HepG2 (cell line): ENCODE data around the gene PPIC. TPM values are rescaled to one million over a fixed set of nuclear protein-coding genes. Genes with fewer than 3 reads are reported as not detected.

Source experiments
- ATAC-seq: fragments of 200-7000 bp; cut with Tn5 transposase; 3 replicates; pipeline ENCODE4 v1.9.1; 2020; ENCODE audit warnings: mild to moderate bottlenecking, moderate library complexity
- BruUV-seq: library from RNA; stranded (reverse); fragments of 400-500 nt; replicated peaks from 2 replicates; lab custom pipeline; 2021; lab: Mats Ljungman, UMichigan
- CTCF ChIA-PET: fragments of 300-600 bp; formaldehyde crosslinking; extraction: SDS; loops from one replicate; lab custom pipeline; 2021; ENCODE audit warnings: low total read pairs, inconsistent platforms, low intra/inter-chr PET ratio; lab: Yijun Ruan, JAX
- POLR2A ChIA-PET: fragments of 350-600 bp; sonication (Branson Sonifier 250); formaldehyde crosslinking; loops from one replicate; lab custom pipeline; 2020; ENCODE audit warnings: antibody characterized with exemption, inconsistent platforms; lab: Yijun Ruan, JAX
- DNase-seq: peaks from one replicate; pipeline ENCODE4 v3.0.0-alpha.2; 2015; ENCODE audit warnings: low spot score
- FAIRE-seq: peaks from 3 replicates; lab custom pipeline; 2011; peaks lifted over from hg19 to GRCh38; lab: Jason Lieb, UNC
- H2AFZ ChIP-seq: one replicate; pipeline ENCODE4 v1.6.1; 2011; ENCODE audit warnings: low read length, inconsistent platforms
- H3K27ac ChIP-seq: fragments of 300-600 bp; 3 replicates; pipeline ENCODE4 v1.8.0; 2011; ENCODE audit warnings: mixed run types, mild to moderate bottlenecking, mixed read lengths, low read length, inconsistent platforms; ENCODE audit not compliant: insufficient read depth; ENCODE audit errors: extremely low read length
- H3K27me3 ChIP-seq, 2 experiments: fragments of 200-600 bp in 1 of 2; 2 replicates in 1 of 2; 3 replicates in 1 of 2; pipeline versions ENCODE4 v1.6.0 to v1.8.0; 2011; ENCODE audit warnings: low read length in 2 of 2, mild to moderate bottlenecking in 2 of 2, moderate library complexity in 2 of 2, inconsistent platforms in 1 of 2; ENCODE audit not compliant: insufficient read depth in 2 of 2, control insufficient read depth in 1 of 2
- H3K36me3 ChIP-seq, 2 experiments: fragments of 200-600 bp in 1 of 2; replicated peaks in 1 of 2; 2 replicates in 1 of 2; 3 replicates in 1 of 2; pipeline versions ENCODE4 v1.5.1 to v1.8.0; 2011; ENCODE audit warnings: low read length in 2 of 2, inconsistent platforms in 1 of 2; ENCODE audit not compliant: insufficient read depth in 2 of 2, control insufficient read depth in 1 of 2
- H3K4me1 ChIP-seq: 2 replicates; pipeline ENCODE4 v1.5.1; 2012; ENCODE audit warnings: low read length, inconsistent platforms; ENCODE audit not compliant: insufficient read depth
- H3K4me2 ChIP-seq: 2 replicates; pipeline ENCODE4 v1.6.0; 2011; ENCODE audit warnings: low read depth, low read length, inconsistent platforms
- H3K4me3 ChIP-seq, 3 experiments: fragments of 200-600 bp in 1 of 3; sonication (generic), shearing (Covaris generic) in 1 of 3; replicated peaks in 1 of 3; 2 replicates each; pipeline ENCODE4 v1.5.1; 2011 to 2016; ENCODE audit warnings: low read length in 3 of 3, inconsistent platforms in 2 of 3, low read depth in 2 of 3, mild to moderate bottlenecking in 2 of 3, control low read depth in 1 of 3, mixed read lengths in 1 of 3; ENCODE audit not compliant: insufficient read depth in 1 of 3
- H3K79me2 ChIP-seq: one replicate; pipeline ENCODE4 v1.6.1; 2011; ENCODE audit warnings: low read length, inconsistent platforms; ENCODE audit not compliant: insufficient read depth
- H3K9ac ChIP-seq: 2 replicates; pipeline ENCODE4 v1.6.0; 2011; ENCODE audit warnings: mild to moderate bottlenecking, low read depth, low read length, inconsistent platforms; ENCODE audit not compliant: insufficient read depth
- H3K9me3 ChIP-seq: 2 replicates; pipeline ENCODE4 v1.5.1; 2012; ENCODE audit warnings: mild to moderate bottlenecking, low read length
- H4K20me1 ChIP-seq: 2 replicates; pipeline ENCODE4 v1.6.0; 2011; ENCODE audit warnings: inconsistent platforms, mild to moderate bottlenecking, low read length, moderate library complexity; ENCODE audit not compliant: insufficient read depth
- AKNA ChIP-seq: sonication (generic); formaldehyde crosslinking; IDR thresholded peaks from 2 replicates; pipeline ENCODE4 v1.4.0; 2020; ENCODE audit warnings: missing genetic modification reagents, borderline replicate concordance
- EP300 ChIP-seq, 3 experiments: sonication (generic) in 1 of 3; formaldehyde crosslinking in 1 of 3; IDR thresholded peaks; 2 replicates each; pipeline versions ENCODE4 v1.5.1 to v1.6.1; 2011 to 2020; ENCODE audit warnings: low read depth in 2 of 3, low read length in 2 of 3, borderline replicate concordance in 1 of 3, improper control_type of control experiment in 1 of 3, mild to moderate bottlenecking in 1 of 3, missing genetic modification reagents in 1 of 3, moderate library complexity in 1 of 3
- FOSL2 ChIP-seq: sonication (generic); formaldehyde crosslinking; IDR thresholded peaks from 2 replicates; pipeline ENCODE4 v1.4.0; 2020; ENCODE audit warnings: missing genetic modification reagents
- GATAD2A ChIP-seq: IDR thresholded peaks from 2 replicates; pipeline ENCODE4 v1.6.1; 2016
- HDAC2 ChIP-seq: sonication (generic); formaldehyde crosslinking; IDR thresholded peaks from 2 replicates; pipeline ENCODE4 v1.4.0; 2020; ENCODE audit warnings: missing genetic modification reagents
- HMG20A ChIP-seq: IDR thresholded peaks from 2 replicates; pipeline ENCODE4 v1.6.1; 2016; ENCODE audit warnings: borderline replicate concordance
- HNF4A ChIP-seq: sonication (generic); formaldehyde crosslinking; IDR thresholded peaks from 2 replicates; pipeline ENCODE4 v1.4.0; 2020; ENCODE audit warnings: missing genetic modification reagents
- KDM3A ChIP-seq: IDR thresholded peaks from 2 replicates; pipeline ENCODE4 v1.6.1; 2018; ENCODE audit warnings: low read depth, missing compliant biosample characterization
- MLLT10 ChIP-seq: sonication (generic); formaldehyde crosslinking; IDR thresholded peaks from 2 replicates; pipeline ENCODE4 v1.4.0; 2020; ENCODE audit warnings: missing genetic modification reagents
- PHF21A ChIP-seq: sonication (generic); formaldehyde crosslinking; IDR thresholded peaks from 2 replicates; pipeline ENCODE4 v1.5.0; 2020; ENCODE audit warnings: mild to moderate bottlenecking, missing genetic modification reagents
- POGZ ChIP-seq: sonication (generic); formaldehyde crosslinking; IDR thresholded peaks from 2 replicates; pipeline ENCODE4 v1.4.0; 2020; ENCODE audit warnings: mild to moderate bottlenecking, missing genetic modification reagents
- SP2 ChIP-seq: sonication (generic); formaldehyde crosslinking; IDR thresholded peaks from 2 replicates; pipeline ENCODE4 v1.5.1; 2020; ENCODE audit warnings: mild to moderate bottlenecking, missing genetic modification reagents
- TAF1 ChIP-seq: sonication (generic); formaldehyde crosslinking; IDR thresholded peaks from 2 replicates; pipeline ENCODE4 v1.4.0; 2020; ENCODE audit warnings: missing genetic modification reagents
- TCF7 ChIP-seq: sonication (generic); IDR thresholded peaks from 2 replicates; pipeline ENCODE4 v1.6.1; 2016; ENCODE audit warnings: antibody characterized with exemption, low read depth
- ZNF180 ChIP-seq: sonication (generic); formaldehyde crosslinking; IDR thresholded peaks from 2 replicates; pipeline ENCODE4 v1.4.0; 2020; ENCODE audit warnings: low read depth, missing genetic modification reagents, borderline replicate concordance
- ZNF224 ChIP-seq: sonication (generic); formaldehyde crosslinking; IDR thresholded peaks from 2 replicates; pipeline ENCODE4 v1.5.0; 2020; ENCODE audit warnings: mild to moderate bottlenecking, missing genetic modification reagents
- ZNF552 ChIP-seq: sonication (generic); formaldehyde crosslinking; IDR thresholded peaks from 2 replicates; pipeline ENCODE4 v1.9.0; 2022; ENCODE audit warnings: missing genetic modification reagents, mild to moderate bottlenecking, borderline replicate concordance
- ZNF644 ChIP-seq: IDR thresholded peaks from 2 replicates; pipeline ENCODE4 v1.6.1; 2016; ENCODE audit warnings: low read depth
- ZSCAN31 ChIP-seq: sonication (generic); formaldehyde crosslinking; IDR thresholded peaks from 2 replicates; pipeline ENCODE4 v1.5.0; 2020; ENCODE audit warnings: low read depth, mild to moderate bottlenecking, missing genetic modification reagents
- WGBS: methylation state at CpG from one replicate; pipeline ENCODE4 v1.1.6; 2017; ENCODE audit warnings: low lambda C conversion rate; 5-methylcytosine and 5-hydroxymethylcytosine counted together
- in situ Hi-C: cut with HindIII; loops from 2 replicates; pipeline ENCODE4 v1.10.0; 2017; ENCODE audit warnings: low pct_unique_long_range_greater_than_20kb; ENCODE audit not compliant: extremely low pct_ligation_motif_present
- intact Hi-C: fragments of 100-400 bp; cut with micrococcal nuclease; formaldehyde crosslinking; loops from one replicate; pipeline ENCODE4 v1.10.0; 2022; ENCODE audit not compliant: unreplicated experiment
- polyA plus RNA-seq, 8 experiments: library from polyadenylated mRNA; depleted of rRNA in 3 of 8; stranded (reverse) in 7 of 8; unstranded in 1 of 8; fragments of >200 nt; fragmentation: Illumina TruSeq in 4 of 8; extraction: Trizol in 4 of 8; gene quantifications; 2 replicates each; pipeline versions ENCODE4 v1.2.1 to v1.2.3, GENCODE V29; 2011 to 2016; ENCODE audit warnings: low read depth in 4 of 8, missing spikeins in 1 of 8, mixed read lengths in 1 of 8; ENCODE audit not compliant: insufficient read depth in 1 of 8
- total RNA-seq, 5 experiments: library from RNA; depleted of rRNA; stranded (reverse); fragments of >200 nt; fragmentation: Illumina TruSeq; extraction: Trizol; gene quantifications; 2 replicates each; pipeline ENCODE4 v1.2.3, GENCODE V29; 2016; ENCODE audit warnings: low read depth in 1 of 5

PPIC gene
- total and polyA plus RNA-seq, 2 of the 13 experiments (the other 11 are each of a cell fraction or from before 2014, with no cell fraction given), result 6.2 to 17.2 TPM

DNA sequence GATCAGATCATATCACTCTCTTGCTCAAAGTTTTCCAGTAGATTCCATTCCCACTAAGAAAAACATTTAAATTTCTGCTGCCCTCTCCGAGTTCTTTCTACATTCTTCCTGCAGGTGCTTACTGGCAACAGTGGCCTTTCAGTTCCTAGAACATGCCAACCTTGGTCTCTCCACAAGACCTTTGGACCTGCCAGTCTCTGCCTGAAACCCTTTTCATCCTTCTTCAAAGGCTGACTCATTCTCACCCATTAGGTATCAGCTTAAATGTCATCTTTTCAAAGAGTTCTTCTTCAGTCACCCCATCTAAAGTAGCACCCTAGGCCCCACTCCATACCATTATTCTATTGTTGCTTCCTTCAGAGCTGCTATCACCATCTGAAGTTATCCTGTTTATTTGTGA is 21.8 kb downstream of the PPIC start:
- ChIA-PET CTCF (no interaction called here), POLR2A (no interaction called here)
- BruUV-seq, result no TSS peak
- peak; percentile 59 for DNase-seq
- FAIRE-seq, result no peak
- no peaks in the 10 kb centered on the region for H3K79me2 ChIP-seq
- H3K27me3 ChIP-seq, result no peaks in the 10 kb centered on the region; a peak in 1 of 5 replicates
- H3K4me1 ChIP-seq, result peaks cover 12% of the 10 kb centered on the region
- in situ Hi-C loops, result no loop called here
- WGBS, result 35% methylated on average over 1 of the region's 1 CpG
- H2AFZ ChIP-seq, result no peak overlapping the region
- TF ChIP-seq PHF21A (CRISPR knock-in tag) (no peak), FOSL2 (CRISPR knock-in tag) (peak; percentile 62; the same call in 1 of the 2 replicates), SP2 (CRISPR knock-in tag) (no peak), KDM3A (CRISPR knock-in tag) (no peak), ZNF224 (CRISPR knock-in tag) (no peak), TAF1 (no peak), ZNF644 (CRISPR knock-in tag) (0 out of 2 replicates have a peak, but pooled peaks have one; percentile 20), GATAD2A (CRISPR knock-in tag) (0 out of 2 replicates have a peak, but pooled peaks have one; percentile 9), ZNF552 (no peak), POGZ (CRISPR knock-in tag) (no peak), HNF4A (CRISPR knock-in tag) (0 out of 2 replicates have a peak, but pooled peaks have one; percentile 22), ZNF180 (CRISPR knock-in tag) (no peak), TCF7 (peak; percentile 50; the same call in 1 of the 2 replicates), ZSCAN31 (no peak), HDAC2 (CRISPR knock-in tag) (no peak), MLLT10 (CRISPR knock-in tag) (no peak), EP300 (IDR thresholded peaks at IDR 0.05; ENCODE audit: low read depth in 2 of 2, low read length in 2 of 2) (peak in 1 of 2 experiments; percentile 27; a peak in 1 of 4 replicates), EP300 (CRISPR knock-in tag; IDR thresholded peaks at IDR 0.05; ENCODE audit: borderline replicate concordance) (no peak), AKNA (CRISPR knock-in tag) (no peak), HMG20A (0 out of 2 replicates have a peak, but pooled peaks have one; percentile 17)
- intact Hi-C loops, result no loop called here
- no peak overlapping the region for H3K4me3 ChIP-seq
- H3K9ac ChIP-seq, result no peak overlapping the region
- H3K9me3 ChIP-seq, result no peaks in the 10 kb centered on the region
- H3K36me3 ChIP-seq, result no peaks in the 10 kb centered on the region; a peak in 1 of 5 replicates
- ATAC-seq, result peak; percentile 66
- H4K20me1 ChIP-seq, result no peaks in the 10 kb centered on the region
- no peak overlapping the region for H3K4me2 ChIP-seq
- no peak overlapping the region for H3K27ac ChIP-seq
